ENCODE data around the gene UMODL1.

The UMODL1 gene

GRCh38 chr21:42044871-42045495 is 26.1 kb upstream of the UMODL1 start:
- no peak for TF ChIP-seq GATA1 (IDR thresholded peaks at IDR 0.05; ENCODE audit: low read depth, low read length)
- no peak for TF ChIP-seq POLR2A (IDR thresholded peaks at IDR 0.05; ENCODE audit: low read length)
- no peak for DNase-seq

GRCh38 chr21:42047821-42048613 is 23.1 kb upstream of the UMODL1 start:
- TF ChIP-seq POLR2A (IDR thresholded peaks at IDR 0.05; ENCODE audit: low read length) (no peak), GATA1 (IDR thresholded peaks at IDR 0.05; ENCODE audit: low read depth, low read length) (no peak)
- no peak for DNase-seq

DNA sequence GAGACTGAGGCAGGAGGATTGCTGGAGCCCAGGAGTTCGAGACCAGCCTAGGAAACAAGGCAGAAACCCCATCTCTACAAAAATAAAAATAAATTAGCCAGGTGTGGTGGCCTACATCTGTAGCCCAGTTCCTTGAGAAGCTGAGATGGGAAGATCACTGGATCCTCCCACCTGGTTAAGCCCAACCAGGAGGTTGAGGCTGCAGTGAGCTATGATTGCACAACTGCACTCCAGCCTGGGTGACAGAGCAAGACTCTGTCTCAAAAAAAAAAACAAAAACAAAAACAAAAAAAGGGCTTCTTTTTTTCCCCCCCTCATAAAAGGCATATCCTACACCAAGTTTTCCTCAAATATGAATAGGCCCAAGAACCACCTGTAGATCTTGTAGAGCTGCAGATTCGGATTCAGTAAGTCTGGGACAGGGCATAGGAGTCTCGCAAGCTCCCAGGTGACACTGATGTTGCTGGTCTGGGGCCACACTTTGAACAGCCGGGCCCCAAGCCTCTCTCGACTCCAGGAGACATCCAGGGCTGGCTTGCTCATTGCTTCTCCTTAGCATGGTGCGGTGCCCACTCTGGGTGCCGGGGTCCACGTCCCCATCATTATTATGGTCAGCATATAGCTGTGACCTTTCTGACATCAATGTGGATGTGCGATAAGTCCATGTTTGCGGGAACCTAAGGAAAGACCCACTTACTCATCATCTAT is 22.1 kb upstream of the UMODL1 start:
- DNase-seq: no peak
- TF ChIP-seq POLR2A (IDR thresholded peaks at IDR 0.05; ENCODE audit: low read length) (no peak), GATA1 (IDR thresholded peaks at IDR 0.05; ENCODE audit: low read depth, low read length) (no peak)

DNA sequence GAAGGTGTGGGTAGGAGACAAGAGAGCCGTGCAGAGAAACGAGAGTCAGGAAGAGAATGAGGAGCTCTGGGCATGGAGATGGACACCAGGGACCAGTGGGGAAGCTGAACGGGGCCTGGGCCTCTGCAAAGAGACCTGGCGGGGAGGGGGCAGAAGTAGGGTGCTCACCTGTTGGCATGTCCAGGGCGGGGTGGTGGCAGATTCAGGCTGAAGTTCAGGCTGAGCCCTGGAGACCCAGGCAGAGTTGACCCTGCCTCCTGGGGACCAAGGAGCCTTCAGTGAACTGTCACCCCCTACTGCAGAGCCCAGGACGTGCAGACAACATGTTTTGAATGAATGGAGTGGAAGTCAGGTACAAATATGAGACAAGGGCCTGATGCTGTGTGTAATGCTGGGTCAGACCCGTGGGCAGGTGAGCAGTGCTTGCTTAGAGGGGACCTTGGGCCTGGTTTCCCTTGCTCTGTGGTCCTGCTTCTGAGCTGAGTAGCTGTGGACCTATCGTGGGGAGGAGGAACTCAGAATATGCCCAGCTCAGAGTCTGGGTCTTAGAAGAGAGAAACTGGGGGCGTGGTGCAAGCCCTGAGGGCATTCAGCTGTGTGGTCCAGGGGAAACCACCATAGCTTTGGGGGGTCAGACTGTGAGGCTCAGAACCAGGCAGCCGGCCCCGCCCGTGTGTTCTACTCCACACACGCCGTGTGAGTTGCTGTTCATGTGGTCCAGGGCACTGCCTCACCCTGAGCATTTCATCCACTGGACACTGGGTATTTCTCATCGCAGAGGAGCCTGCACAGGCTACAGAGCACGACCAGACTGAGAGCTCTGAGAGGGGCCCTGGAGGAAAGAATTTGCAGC is 21.3 kb upstream of the UMODL1 start:
- no peak for DNase-seq
- TF ChIP-seq GATA1 (IDR thresholded peaks at IDR 0.05; ENCODE audit: low read depth, low read length) (no peak), POLR2A (IDR thresholded peaks at IDR 0.05; ENCODE audit: low read length) (no peak)

- peak; percentile 56 to 85 for DNase-seq
- no peak for TF ChIP-seq POLR2A (IDR thresholded peaks at IDR 0.05; ENCODE audit: low read length)
- TF ChIP-seq GATA1 (IDR thresholded peaks at IDR 0.05; ENCODE audit: low read depth, low read length): no peak
Measured at GRCh38 chr21:42051788-42052187, 19.3 kb upstream of the UMODL1 start.

- DNase-seq: no peak
- TF ChIP-seq GATA1 (IDR thresholded peaks at IDR 0.05; ENCODE audit: low read depth, low read length): no peak
- no peak for TF ChIP-seq POLR2A (IDR thresholded peaks at IDR 0.05; ENCODE audit: low read length)
Measured at GRCh38 chr21:42055425-42055824, 15.7 kb upstream of the UMODL1 start.

- DNase-seq: no peak
- TF ChIP-seq POLR2A (IDR thresholded peaks at IDR 0.05; ENCODE audit: low read length) (no peak), GATA1 (IDR thresholded peaks at IDR 0.05; ENCODE audit: low read depth, low read length) (no peak)
Measured at GRCh38 chr21:42056468-42056867, 14.6 kb upstream of the UMODL1 start.

- no peak for DNase-seq
- no peak for TF ChIP-seq GATA1 (IDR thresholded peaks at IDR 0.05; ENCODE audit: low read depth, low read length)
- TF ChIP-seq POLR2A (IDR thresholded peaks at IDR 0.05; ENCODE audit: low read length): no peak
Measured at GRCh38 chr21:42056996-42057689, 14.0 kb upstream of the UMODL1 start.

- no peak for DNase-seq
- TF ChIP-seq GATA1 (IDR thresholded peaks at IDR 0.05; ENCODE audit: low read depth, low read length): no peak
- no peak for TF ChIP-seq POLR2A (IDR thresholded peaks at IDR 0.05; ENCODE audit: low read length)
Measured at GRCh38 chr21:42057851-42058437, 13.2 kb upstream of the UMODL1 start.

- no peak for DNase-seq
- no peak for TF ChIP-seq POLR2A (IDR thresholded peaks at IDR 0.05; ENCODE audit: low read length)
Measured at GRCh38 chr21:42058631-42059111, 12.4 kb upstream of the UMODL1 start.

DNA sequence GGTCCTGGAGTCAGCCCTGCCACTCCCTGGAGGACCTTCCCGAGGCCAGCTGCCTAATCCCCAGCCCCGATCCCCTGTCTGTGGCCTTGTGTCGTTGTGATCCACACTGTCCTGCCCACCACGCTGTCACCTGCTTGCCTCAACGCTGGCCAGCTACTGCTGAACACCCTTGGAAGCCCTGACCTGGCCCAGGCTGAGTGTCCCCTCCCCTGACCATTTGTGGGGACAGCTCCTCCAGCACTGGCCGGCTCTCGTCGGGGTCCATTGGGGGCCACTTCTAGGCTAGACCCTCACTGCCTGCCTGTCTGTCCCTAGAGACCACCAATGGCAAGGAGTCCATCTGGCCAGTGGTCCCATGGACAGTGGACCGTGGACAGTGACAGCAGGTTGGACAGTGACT is 12.0 kb upstream of the UMODL1 start:
- no peak for DNase-seq
- TF ChIP-seq POLR2A (IDR thresholded peaks at IDR 0.05; ENCODE audit: low read length): no peak
- TF ChIP-seq GATA1 (IDR thresholded peaks at IDR 0.05; ENCODE audit: low read depth, low read length): no peak

DNA sequence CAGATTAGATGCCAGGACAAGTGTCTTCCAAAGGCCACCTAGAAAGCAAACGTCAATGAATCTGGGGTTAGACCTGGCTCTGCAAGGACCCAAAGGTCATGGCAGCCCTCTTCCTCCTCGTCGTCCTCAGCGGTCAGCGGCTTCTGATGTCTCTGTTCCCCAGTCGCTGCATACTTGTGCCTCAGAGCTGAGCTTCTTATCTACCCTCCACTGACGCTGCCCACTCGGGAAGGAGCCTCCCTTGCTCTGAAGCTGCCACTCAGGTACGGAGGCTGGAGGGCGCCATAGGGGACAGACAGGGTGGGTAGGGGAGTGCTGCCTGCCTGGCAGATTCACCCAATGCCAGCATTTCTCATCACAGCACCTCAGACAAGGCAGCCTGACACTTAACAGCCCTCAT is 11.4 kb upstream of the UMODL1 start:
- no peak for DNase-seq
- no peak for TF ChIP-seq GATA1 (IDR thresholded peaks at IDR 0.05; ENCODE audit: low read depth, low read length)
- TF ChIP-seq POLR2A (IDR thresholded peaks at IDR 0.05; ENCODE audit: low read length): no peak

DNA sequence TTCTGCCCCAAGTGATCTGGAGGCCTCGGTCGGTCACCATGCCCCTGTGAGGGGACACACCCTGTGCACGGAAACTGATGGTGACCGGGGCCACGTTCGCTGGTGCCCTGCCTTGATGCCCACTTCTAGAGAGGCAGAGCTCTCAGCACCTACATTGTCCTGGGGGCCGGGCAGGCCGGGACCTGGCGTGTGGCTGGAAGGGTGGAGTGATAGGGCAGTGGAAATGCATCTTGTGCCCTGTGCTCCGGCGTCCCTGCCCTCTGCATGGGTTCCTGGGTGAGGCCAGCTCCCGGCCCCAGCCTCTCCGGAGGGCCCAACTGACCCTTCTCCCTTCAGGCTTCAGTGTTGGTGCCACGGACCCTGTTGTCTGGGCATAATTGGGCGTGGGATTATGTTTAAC is 11.0 kb upstream of the UMODL1 start:
- DNase-seq: no peak

More for the DNA sequence above, 11.0 kb upstream of the UMODL1 start:
- no peak for TF ChIP-seq GATA1 (IDR thresholded peaks at IDR 0.05; ENCODE audit: low read depth, low read length)
- no peak for TF ChIP-seq POLR2A (IDR thresholded peaks at IDR 0.05; ENCODE audit: low read length)

Measured in erythroblast (primary cell).